GM12864 (cell line): ENCODE data around the gene RAB39B.
"Not testable (repeated sequence)": the region's sequence is repeated elsewhere in the genome, so short reads cannot be mapped to it uniquely, and the experiment has no call there.

ENCODE experiments used
- DNase-seq: peaks from one replicate; pipeline ENCODE4 v3.0.0-alpha.2; 2011; ENCODE audit warnings: low read depth
- H3K4me3 ChIP-seq: 2 replicates; pipeline ENCODE4 v1.5.1; 2011; ENCODE audit warnings: mild to moderate bottlenecking, low read depth, low read length, control low read depth
- CTCF ChIP-seq: IDR thresholded peaks from 2 replicates; pipeline ENCODE4 v1.5.1; 2011; ENCODE audit warnings: low read depth, mild to moderate bottlenecking, moderate library complexity, low read length, control low read depth, inconsistent platforms; ENCODE audit errors: missing control alignments

The RAB39B gene

GRCh38 chrX:155235891-155236290 is 28.4 kb downstream of the RAB39B start:
- no peak for DNase-seq
- TF ChIP-seq CTCF = no peak
- no peak overlapping the region for H3K4me3 ChIP-seq

- no peak for TF ChIP-seq CTCF
- DNase-seq = no peak
- H3K4me3 ChIP-seq = no peak overlapping the region
Observed at GRCh38 chrX:155231163-155231562, 33.1 kb downstream of the RAB39B start.

- no peak for TF ChIP-seq CTCF
- H3K4me3 ChIP-seq = no peak overlapping the region
Observed at GRCh38 chrX:155225774-155226173, 38.5 kb downstream of the RAB39B start.

GRCh38 chrX:155223746-155224145 is 40.5 kb downstream of the RAB39B start:
- not testable (repeated sequence) for H3K4me3 ChIP-seq, DNase-seq

More at GRCh38 chrX:155225774-155226173, 38.5 kb downstream of the RAB39B start:
- no peak for DNase-seq

- no peak for TF ChIP-seq CTCF
- no peak for DNase-seq
- no peak overlapping the region for H3K4me3 ChIP-seq
Observed at GRCh38 chrX:155221351-155221750, 42.9 kb downstream of the RAB39B start.

GRCh38 chrX:155218777-155219176 is 45.5 kb downstream of the RAB39B start:
- no peak for TF ChIP-seq CTCF
- no peak overlapping the region for H3K4me3 ChIP-seq
- no peak for DNase-seq

GRCh38 chrX:155216940-155217440 is 47.3 kb downstream of the RAB39B start:
- no peak for TF ChIP-seq CTCF
- no peak for DNase-seq
- peak overlapping the region; percentile 92 for H3K4me3 ChIP-seq
